GM12873 (cell line): ENCODE results near the gene NIM1K.

Experiments used
- TF ChIP-seq, protein P1 (sequence below): IDR thresholded peaks from 2 replicates; pipeline ENCODE4 v1.5.1; 2012; ENCODE audit warnings: low read depth, mild to moderate bottlenecking, moderate library complexity, low read length, control low read depth; ENCODE audit not compliant: insufficient read depth; ENCODE audit errors: missing control alignments

The NIM1K gene

DNA sequence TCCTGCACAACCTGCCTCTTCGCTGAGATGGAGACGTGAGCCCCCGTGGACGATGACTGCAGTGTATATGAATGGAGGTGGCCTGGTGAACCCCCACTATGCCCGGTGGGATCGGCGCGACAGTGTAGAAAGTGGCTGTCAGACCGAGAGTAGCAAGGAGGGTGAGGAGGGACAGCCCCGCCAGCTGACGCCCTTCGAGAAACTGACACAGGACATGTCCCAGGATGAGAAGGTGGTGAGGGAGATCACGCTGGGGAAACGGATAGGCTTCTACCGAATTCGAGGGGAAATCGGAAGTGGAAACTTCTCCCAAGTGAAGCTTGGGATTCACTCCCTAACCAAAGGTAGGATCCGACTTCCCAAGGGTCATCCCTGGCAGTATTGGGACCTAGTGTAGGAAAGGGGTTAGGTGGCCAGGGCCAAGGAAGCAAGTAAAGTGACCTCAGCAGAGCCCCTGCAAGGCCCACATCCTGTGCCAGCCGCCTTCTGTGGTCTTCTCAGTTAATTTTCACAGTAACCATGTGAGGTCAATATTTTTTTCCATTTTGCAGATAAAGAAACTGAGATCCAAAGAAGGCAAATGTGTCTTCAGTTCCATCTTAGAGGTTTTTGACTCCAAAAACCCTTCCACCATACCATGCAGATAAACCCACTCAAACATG is 53.8 kb downstream of the NIM1K start:
- TF ChIP-seq, protein P1, sequence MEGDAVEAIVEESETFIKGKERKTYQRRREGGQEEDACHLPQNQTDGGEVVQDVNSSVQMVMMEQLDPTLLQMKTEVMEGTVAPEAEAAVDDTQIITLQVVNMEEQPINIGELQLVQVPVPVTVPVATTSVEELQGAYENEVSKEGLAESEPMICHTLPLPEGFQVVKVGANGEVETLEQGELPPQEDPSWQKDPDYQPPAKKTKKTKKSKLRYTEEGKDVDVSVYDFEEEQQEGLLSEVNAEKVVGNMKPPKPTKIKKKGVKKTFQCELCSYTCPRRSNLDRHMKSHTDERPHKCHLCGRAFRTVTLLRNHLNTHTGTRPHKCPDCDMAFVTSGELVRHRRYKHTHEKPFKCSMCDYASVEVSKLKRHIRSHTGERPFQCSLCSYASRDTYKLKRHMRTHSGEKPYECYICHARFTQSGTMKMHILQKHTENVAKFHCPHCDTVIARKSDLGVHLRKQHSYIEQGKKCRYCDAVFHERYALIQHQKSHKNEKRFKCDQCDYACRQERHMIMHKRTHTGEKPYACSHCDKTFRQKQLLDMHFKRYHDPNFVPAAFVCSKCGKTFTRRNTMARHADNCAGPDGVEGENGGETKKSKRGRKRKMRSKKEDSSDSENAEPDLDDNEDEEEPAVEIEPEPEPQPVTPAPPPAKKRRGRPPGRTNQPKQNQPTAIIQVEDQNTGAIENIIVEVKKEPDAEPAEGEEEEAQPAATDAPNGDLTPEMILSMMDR = no peak

DNA sequence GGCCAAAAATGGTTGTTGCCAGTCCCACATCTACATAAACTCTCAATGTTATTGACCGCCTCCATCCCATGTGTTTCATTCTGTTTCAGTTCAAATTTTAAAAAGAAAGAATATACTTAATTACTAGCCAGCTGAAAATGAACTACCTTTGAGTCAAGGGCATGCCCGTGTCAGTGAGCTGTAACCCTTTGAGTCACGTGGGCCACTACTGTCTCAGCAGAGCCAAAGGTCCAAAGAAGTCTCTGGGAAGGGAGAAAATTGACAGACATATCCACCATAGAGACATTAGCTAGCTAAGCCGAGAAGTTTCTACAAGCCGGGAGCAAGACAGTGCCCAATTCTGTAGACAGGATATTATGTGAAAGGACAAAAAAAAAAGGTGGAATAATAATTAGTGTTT is 59.7 kb downstream of the NIM1K start:
- TF ChIP-seq, protein P1 = no peak

DNA sequence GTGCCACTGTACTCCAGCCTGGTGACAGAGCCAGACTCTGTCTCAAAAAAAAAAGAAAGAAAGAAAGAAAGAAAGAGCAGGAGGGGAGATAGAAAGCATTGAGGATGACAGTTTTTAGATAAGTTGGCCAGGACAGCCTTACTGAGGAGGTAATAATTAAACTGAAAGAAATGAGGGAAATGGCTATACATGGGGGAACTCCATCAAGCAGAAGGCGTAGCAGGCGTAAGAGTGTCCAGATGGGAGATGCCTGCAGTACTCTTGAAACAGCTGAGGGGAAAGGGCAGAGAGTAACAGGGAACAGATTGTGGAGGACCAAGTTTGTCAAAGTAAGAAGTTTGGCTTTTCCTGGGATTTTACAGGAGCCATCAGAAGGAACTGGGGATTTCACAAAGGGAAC is 63.7 kb downstream of the NIM1K start:
- TF ChIP-seq, protein P1 = no peak

DNA sequence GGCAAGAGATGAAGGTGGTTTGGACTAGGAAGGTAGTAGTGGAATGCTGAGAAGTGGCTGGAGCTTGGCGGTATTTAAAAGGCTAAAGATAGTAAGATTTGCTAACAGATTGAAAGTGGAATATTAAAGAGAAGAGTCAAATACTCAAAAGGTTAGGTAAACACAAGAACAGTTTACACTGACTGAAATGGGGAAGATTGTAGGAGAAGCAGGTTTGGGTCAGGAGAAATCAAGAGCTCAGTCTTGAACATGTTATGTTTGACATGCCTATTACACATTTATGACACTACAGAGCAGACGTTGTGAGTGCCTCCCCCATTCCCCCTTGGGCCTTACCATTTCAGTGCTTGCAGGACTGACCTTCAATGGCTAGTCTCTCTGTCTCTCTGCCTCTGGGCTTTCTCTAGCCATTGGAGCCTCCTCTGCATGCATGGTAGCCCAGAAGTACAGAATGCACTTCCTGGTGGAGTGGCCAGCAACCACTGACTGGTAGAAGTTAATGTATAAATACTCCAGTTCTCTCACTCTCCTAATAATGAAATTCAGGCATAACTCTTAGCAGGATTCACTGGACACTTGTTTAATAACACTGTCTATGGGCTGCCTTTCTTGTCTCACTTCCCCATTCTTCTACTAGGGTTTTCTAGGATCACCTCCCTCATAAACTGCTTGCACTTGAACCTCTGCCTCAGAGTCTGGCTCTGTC is 64.4 kb downstream of the NIM1K start:
- TF ChIP-seq, protein P1 = no peak

DNA sequence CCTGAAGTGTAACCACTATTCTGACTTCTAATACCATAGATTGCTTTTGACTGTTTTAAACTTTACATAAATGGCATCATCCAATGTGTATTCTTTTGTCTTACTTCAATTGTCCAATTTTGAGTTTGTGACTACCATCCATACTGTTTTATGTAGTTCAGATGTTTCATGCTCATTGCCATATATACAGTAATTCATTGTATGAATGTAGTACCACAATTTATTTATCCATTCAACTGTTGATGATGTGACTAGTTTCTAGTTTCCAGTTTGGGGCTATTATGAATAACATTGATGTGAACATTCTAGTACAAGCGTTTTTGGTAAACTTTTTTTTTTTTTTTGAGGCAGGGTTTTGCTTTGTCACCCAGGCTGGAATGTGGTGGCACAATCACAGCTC is 66.1 kb downstream of the NIM1K start:
- TF ChIP-seq, protein P1 = no peak

DNA sequence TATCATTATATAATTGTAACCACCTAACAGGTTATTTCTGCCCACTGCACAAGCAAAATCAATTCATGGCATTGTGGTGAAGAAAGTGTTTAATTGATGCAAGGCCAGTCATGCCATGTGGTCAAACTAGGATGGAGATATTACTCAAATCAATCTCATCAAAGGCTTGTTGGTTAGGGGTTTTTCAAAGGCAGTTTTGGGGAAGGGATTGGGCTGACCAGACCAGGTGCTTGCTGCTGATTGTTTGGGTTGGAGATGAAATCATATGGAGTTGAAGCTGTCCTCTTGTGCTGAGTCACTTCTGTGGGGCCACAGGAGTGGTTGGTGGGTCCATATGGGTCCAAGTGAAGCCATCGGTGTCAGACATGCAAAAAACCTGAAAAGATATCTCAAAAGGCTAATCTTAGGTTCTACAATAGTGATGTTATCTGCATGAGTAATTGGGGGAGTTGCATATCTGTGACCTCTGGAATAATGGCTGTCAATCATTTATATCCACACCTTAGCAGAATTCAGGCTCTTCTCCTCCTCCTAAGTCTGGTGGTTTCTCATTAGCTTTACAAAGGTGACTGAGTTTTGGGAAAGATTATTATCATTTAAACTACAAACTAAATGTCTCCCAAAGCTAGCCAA is 76.3 kb downstream of the NIM1K start:
- TF ChIP-seq, protein P1 = no peak

DNA sequence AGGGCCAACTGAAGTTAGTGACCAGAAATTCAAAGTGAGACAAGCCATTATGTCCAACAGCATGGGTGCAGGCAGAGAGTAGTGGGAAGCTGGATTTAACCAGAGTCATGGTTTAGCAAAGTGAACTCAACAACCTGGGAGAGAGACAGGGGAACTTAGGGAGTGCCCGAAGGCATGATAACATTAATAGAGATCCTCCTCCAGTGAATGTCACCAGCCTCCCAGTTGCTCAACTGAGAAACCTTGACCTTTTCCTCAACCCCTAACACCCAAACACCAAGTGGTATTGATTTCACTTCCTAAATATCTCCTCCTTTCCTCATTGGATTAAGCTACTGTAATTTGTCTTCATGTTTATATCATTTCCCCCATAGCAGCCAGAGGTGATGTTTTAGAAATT is 78.6 kb downstream of the NIM1K start:
- TF ChIP-seq, protein P1 = no peak
